ENCODE measurements around the gene KCTD5.

DNA sequence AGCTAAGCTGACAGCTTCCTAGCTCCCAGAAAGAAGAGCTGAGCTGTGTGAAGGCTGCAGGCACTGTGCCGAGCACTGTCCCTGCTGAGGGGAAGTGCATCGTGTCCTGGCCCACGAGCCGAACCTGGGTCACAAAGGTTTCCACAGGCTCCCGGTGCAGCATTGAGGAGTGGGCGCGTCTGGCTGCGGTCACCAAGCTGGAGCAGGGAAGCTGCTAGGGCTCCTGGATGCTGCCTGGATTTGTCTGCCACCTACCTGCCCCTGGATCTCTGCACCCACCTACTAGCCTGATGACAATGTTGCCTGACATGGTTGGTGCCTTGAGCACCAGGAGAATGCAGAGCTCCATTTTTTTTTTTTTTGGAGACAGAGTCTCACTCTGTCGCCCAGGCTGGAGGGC is 63.6 kb downstream of the KCTD5 start:
- TF ChIP-seq USF1 (IDR thresholded peaks at IDR 0.05; ENCODE audit: borderline replicate concordance, extremely low read length, insufficient read depth, low read depth, low read length) (no peak), POLR2A (IDR thresholded peaks at IDR 0.05; ENCODE audit: low read depth, low read length) (no peak), CTCF (IDR thresholded peaks at IDR 0.05 in 2 of 3, conservative IDR thresholded peaks at IDR 0.05 in 1 of 3; ENCODE audit: control insufficient read depth in 2 of 3, extremely low read depth in 1 of 3, insufficient read depth in 1 of 3, low read depth in 3 of 3, low read length in 3 of 3) (no peak), POLR2AphosphoS5 (IDR thresholded peaks at IDR 0.05; ENCODE audit: low read length) (no peak), SP1 (IDR thresholded peaks at IDR 0.05; ENCODE audit: low read depth, low read length) (no peak), ZBTB33 (IDR thresholded peaks at IDR 0.05) (no peak), NFXL1 (IDR thresholded peaks at IDR 0.05; ENCODE audit: borderline replicate concordance) (no peak), TCF12 (IDR thresholded peaks at IDR 0.05; ENCODE audit: low read depth, low read length) (no peak), SPI1 (IDR thresholded peaks at IDR 0.05; ENCODE audit: borderline replicate concordance, insufficient read depth, low read depth, low read length) (no peak)

Measured in GM12878 (cell line).